GM23248 (cell line): ENCODE measurements around the gene TTC8. TPM values are rescaled to one million over a fixed set of nuclear protein-coding genes. Genes with fewer than 3 reads are reported as not detected.
A peak's percentile ranks its signal among the peaks of the same experiment; 100 is the strongest.
"Not testable (repeated sequence)": the region's sequence is repeated elsewhere in the genome, so short reads cannot be mapped to it uniquely, and the experiment has no call there.

Experiments used
- DNase-seq: peaks from one replicate; pipeline ENCODE4 v3.0.0-alpha.2; 2015
- H2AFZ ChIP-seq: fragments of 200-600 bp; sonication (generic); 2 replicates; pipeline ENCODE4 v1.6.1; 2016; ENCODE audit warnings: antibody characterized with exemption
- H3F3A ChIP-seq: fragments of 200-600 bp; sonication (generic); 2 replicates; pipeline ENCODE4 v1.6.1; 2016; ENCODE audit warnings: mild to moderate bottlenecking, antibody characterized with exemption, mixed run types; ENCODE audit not compliant: insufficient read depth
- H3K27ac ChIP-seq: fragments of 200-600 bp; sonication (generic); 2 replicates; pipeline ENCODE4 v1.5.1; 2016; ENCODE audit warnings: mild to moderate bottlenecking
- H3K27me3 ChIP-seq: fragments of 200-600 bp; sonication (generic); replicated peaks from 2 replicates; pipeline ENCODE4 v1.6.1; 2016; ENCODE audit warnings: mild to moderate bottlenecking; ENCODE audit not compliant: insufficient read depth
- H3K36me3 ChIP-seq: fragments of 200-600 bp; sonication (generic); 2 replicates; pipeline ENCODE4 v1.6.1; 2016; ENCODE audit warnings: low read depth, mild to moderate bottlenecking
- H3K4me1 ChIP-seq: fragments of 200-600 bp; sonication (generic); 2 replicates; pipeline ENCODE4 v1.6.1; 2016; ENCODE audit warnings: mild to moderate bottlenecking; ENCODE audit not compliant: insufficient read depth
- H3K4me2 ChIP-seq: fragments of 200-600 bp; sonication (generic); one replicate; pipeline ENCODE4 v1.6.1; 2016; ENCODE audit warnings: mild to moderate bottlenecking; ENCODE audit not compliant: unreplicated experiment
- H3K4me3 ChIP-seq: fragments of 200-600 bp; sonication (generic); 2 replicates; pipeline ENCODE4 v1.5.1; 2016; ENCODE audit warnings: mild to moderate bottlenecking
- H3K79me2 ChIP-seq: fragments of 200-600 bp; sonication (generic); 2 replicates; pipeline ENCODE4 v1.6.1; 2016; ENCODE audit warnings: mild to moderate bottlenecking; ENCODE audit not compliant: insufficient read depth
- H3K9ac ChIP-seq: fragments of 200-600 bp; sonication (generic); 2 replicates; pipeline ENCODE4 v1.6.1; 2016; ENCODE audit warnings: mild to moderate bottlenecking
- H3K9me2 ChIP-seq: fragments of 200-600 bp; sonication (generic); 2 replicates; pipeline ENCODE4 v1.6.1; 2016; ENCODE audit warnings: mixed run types, mild to moderate bottlenecking, moderate library complexity; ENCODE audit not compliant: insufficient read depth
- H3K9me3 ChIP-seq: fragments of 200-600 bp; sonication (generic); one replicate; pipeline ENCODE4 v1.6.1; 2017; ENCODE audit warnings: low read depth
- H4K20me1 ChIP-seq: fragments of 200-600 bp; sonication (generic); 2 replicates; pipeline ENCODE4 v1.6.0; 2016; ENCODE audit not compliant: insufficient read depth
- EZH2 ChIP-seq: fragments of 200-600 bp; sonication (generic); IDR thresholded peaks from 2 replicates; pipeline ENCODE4 v1.6.1; 2018; ENCODE audit warnings: antibody characterized with exemption, mild to moderate bottlenecking; ENCODE audit not compliant: insufficient read depth, poor library complexity, severe bottlenecking
- EZH2phosphoT487 ChIP-seq: fragments of 200-600 bp; sonication (generic); IDR thresholded peaks from 2 replicates; pipeline ENCODE4 v1.6.1; 2018; ENCODE audit warnings: antibody characterized with exemption, moderate library complexity, mild to moderate bottlenecking, low read depth; ENCODE audit not compliant: insufficient read depth
- WGBS, 2 experiments: methylation state at CpG; one replicate each; pipeline ENCODE4 v1.1.6; 2015 to 2017; ENCODE audit warnings: low lambda C conversion rate in 2 of 2, low coverage in 1 of 2; ENCODE audit errors: missing lambda C conversion rate in 2 of 2; 5-methylcytosine and 5-hydroxymethylcytosine counted together
- in situ Hi-C: fragments of 300-500 bp; cut with MboI; formaldehyde crosslinking; loops from 2 replicates; pipeline ENCODE4 v1.15.0; 2020
- polyA plus RNA-seq: library from polyadenylated mRNA; unstranded; fragments of >200 nt; fragmentation: Nextera tagmentation; extraction: Ambion mirVana; gene quantifications from 2 replicates; pipeline ENCODE4 v1.2.1, GENCODE V29; 2016
- total RNA-seq: library from RNA; depleted of rRNA; stranded (reverse); fragments of >200 nt; shearing (Covaris generic); gene quantifications from 2 replicates; pipeline ENCODE4 v1.2.3, GENCODE V29; 2014

Gene TTC8
- total and polyA plus RNA-seq, 2 experiments from 2014 or later, result 38.3 to 49.4 TPM

DNA sequence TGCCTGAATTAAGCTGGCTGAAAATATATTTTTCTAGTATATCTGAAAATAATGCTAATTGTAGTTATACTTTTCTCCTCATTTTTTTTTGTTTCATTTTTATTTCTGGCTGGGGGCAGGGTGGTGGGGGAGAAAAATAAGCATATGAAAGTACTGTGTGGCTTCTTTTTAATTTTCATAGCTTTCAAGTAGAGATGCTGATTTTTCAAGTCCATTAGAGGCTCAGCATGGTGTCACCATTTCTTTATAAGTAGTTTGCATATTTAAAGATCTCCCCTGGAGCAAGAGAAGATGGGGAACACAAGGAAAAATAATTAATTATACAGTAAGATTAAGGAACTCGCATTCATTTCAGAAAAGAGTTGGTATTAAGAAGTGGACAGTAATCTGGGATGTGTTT lies 27.1 kb downstream of the TTC8 start:
- H3K4me1 ChIP-seq, result peaks cover 34% of the 10 kb centered on the region
- H3K79me2 ChIP-seq, result no peaks in the 10 kb centered on the region
- no peak overlapping the region for H2AFZ ChIP-seq
- WGBS, 2 experiments, result 98 to 100% methylated on average over 1 of the region's 1 CpG
- H3K9me3 ChIP-seq, result no peaks in the 10 kb centered on the region
- peaks cover 9% of the 10 kb centered on the region for H3K36me3 ChIP-seq
- H3F3A ChIP-seq, result peaks cover 8% of the 10 kb centered on the region
- H3K9me2 ChIP-seq, result no peaks in the 10 kb centered on the region
- H4K20me1 ChIP-seq, result no peaks in the 10 kb centered on the region
- H3K4me2 ChIP-seq, result no peak overlapping the region
- DNase-seq, result no peak
- no peaks in the 10 kb centered on the region for H3K27me3 ChIP-seq
- no peak for TF ChIP-seq EZH2phosphoT487
- TF ChIP-seq EZH2, result no peak
- no peak overlapping the region for H3K27ac ChIP-seq
- in situ Hi-C loops, result no loop called here
- H3K4me3 ChIP-seq, result no peak overlapping the region
- H3K9ac ChIP-seq, result no peak overlapping the region

DNA sequence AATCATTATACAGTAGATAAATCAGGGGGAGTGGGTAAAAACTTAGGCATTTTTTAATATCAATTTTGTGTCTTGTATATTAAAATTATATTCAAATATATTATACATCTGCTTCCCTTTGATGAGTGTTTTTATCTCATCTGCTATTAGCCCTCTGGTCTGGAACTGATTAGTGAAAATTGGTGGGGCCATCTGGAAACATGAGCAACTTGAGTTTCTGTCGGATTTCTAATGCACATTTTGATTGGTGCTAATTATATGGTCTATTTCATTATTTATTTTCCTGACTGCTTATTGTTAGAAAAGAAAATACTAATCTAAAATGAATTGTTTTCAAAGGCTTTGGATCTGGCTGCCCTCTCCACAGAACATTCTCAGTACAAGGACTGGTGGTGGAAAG lies 28.2 kb downstream of the TTC8 start:
- Histone ChIP-seq H2AFZ (no peak overlapping the region), H3K27ac (no peak overlapping the region), H4K20me1 (no peaks in the 10 kb centered on the region), H3K9me2 (no peaks in the 10 kb centered on the region), H3K4me3 (no peak overlapping the region), H3K4me2 (no peak overlapping the region), H3K9me3 (no peaks in the 10 kb centered on the region), H3F3A (peaks cover 11% of the 10 kb centered on the region), H3K79me2 (no peaks in the 10 kb centered on the region), H3K9ac (no peak overlapping the region), H3K36me3 (peaks cover 15% of the 10 kb centered on the region), H3K27me3 (no peaks in the 10 kb centered on the region), H3K4me1 (peaks cover 38% of the 10 kb centered on the region)
- in situ Hi-C loops, result no loop called here
- TF ChIP-seq EZH2phosphoT487 (no peak), EZH2 (no peak)
- 19 to 21% methylated on average over 1 of the region's 1 CpG for WGBS, 2 experiments
- DNase-seq, result no peak

DNA sequence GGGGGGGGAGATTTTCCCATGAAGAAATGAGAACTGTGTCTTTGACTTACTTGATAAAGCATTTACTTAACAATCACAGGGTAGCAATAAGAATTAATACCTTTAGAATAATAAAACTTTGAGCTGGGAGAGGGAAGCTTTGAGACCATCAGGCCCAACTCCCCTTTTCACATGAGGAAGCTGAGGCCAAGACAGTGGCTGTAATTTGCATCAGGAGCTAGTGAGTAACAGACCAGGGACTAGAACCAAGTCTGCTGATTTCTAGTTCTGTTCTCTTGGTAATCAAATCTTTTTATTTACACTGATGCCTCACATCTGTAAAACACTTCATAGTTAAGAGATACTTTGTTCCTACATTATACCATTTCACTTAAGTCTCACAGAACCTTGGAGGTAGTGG lies 28.7 kb downstream of the TTC8 start:
- no peak overlapping the region for H3K4me3 ChIP-seq
- H4K20me1 ChIP-seq, result no peaks in the 10 kb centered on the region
- no peak overlapping the region for H2AFZ ChIP-seq
- H3K4me1 ChIP-seq, result peaks cover 35% of the 10 kb centered on the region
- no peak overlapping the region for H3K9ac ChIP-seq
- in situ Hi-C loops, result no loop called here
- H3K27me3 ChIP-seq, result no peaks in the 10 kb centered on the region
- TF ChIP-seq EZH2phosphoT487, result no peak
- no peak for TF ChIP-seq EZH2
- H3F3A ChIP-seq, result peaks cover 11% of the 10 kb centered on the region
- no peak overlapping the region for H3K27ac ChIP-seq
- H3K4me2 ChIP-seq, result no peak overlapping the region
- H3K36me3 ChIP-seq, result peaks cover 16% of the 10 kb centered on the region
- H3K9me3 ChIP-seq, result no peaks in the 10 kb centered on the region
- no peak for DNase-seq
- H3K9me2 ChIP-seq, result no peaks in the 10 kb centered on the region
- H3K79me2 ChIP-seq, result no peaks in the 10 kb centered on the region

DNA sequence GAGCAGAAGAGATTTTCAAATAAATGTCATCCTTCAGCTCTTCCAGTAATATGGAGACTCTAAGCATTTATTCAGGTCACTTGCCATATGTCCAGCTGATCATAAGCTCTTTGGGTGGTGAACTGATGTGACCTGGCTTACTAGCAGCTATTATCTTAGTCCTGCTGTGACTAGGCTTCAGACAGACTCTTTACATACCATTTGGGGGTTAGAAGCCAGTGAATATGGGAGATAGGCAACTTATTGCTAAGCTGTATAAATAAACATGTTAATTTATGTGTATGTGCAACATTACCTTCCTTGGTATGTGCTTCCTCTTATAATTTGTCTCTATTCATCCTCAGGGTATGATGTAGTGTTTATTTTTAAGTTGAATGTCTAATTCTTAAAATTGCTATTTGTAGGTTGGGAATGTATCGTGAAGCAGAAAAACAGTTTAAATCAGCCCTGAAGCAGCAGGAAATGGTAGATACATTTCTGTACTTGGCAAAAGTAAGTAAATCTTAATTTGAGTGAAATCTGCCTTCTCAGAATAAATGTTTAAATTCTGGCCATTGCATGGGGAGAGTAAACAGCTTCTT lies 32.4 kb downstream of the TTC8 start:
- Histone ChIP-seq H3K9me2 (no peaks in the 10 kb centered on the region), H3K36me3 (peaks cover 35% of the 10 kb centered on the region), H3K4me1 (peaks cover 14% of the 10 kb centered on the region; the same call in 1 of the 2 replicates), H2AFZ (no peak overlapping the region), H3K4me2 (no peak overlapping the region), H3K27ac (peak overlapping the region; percentile 9; the same call in 1 of the 2 replicates), H4K20me1 (no peaks in the 10 kb centered on the region), H3K27me3 (no peaks in the 10 kb centered on the region), H3F3A (peaks cover 11% of the 10 kb centered on the region), H3K9me3 (no peaks in the 10 kb centered on the region), H3K79me2 (no peaks in the 10 kb centered on the region), H3K4me3 (no peak overlapping the region), H3K9ac (no peak overlapping the region)
- DNase-seq, result no peak
- in situ Hi-C loops, result no loop called here
- TF ChIP-seq EZH2phosphoT487 (no peak), EZH2 (no peak)
- 64 to 75% methylated on average over 1 of the region's 1 CpG for WGBS, 2 experiments

DNA sequence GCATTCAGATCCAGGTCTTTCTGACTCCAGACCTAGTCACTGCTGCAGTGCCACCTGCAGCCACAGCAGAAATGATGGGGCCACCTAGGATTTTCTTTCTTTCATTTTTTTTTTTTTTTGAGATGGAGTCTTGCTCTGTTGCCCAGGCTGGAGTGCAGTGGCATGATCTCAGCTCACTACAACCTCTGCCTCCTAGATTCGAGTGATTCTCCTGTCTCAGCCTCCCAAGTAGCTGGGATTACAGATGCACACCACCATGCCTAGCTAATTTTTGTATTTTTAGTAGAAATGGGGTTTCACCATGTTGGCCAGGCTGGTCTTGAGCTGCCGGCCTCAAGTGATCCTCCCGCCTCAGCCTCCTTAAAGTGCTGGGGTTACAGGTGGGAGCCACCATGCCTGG lies 33.4 kb downstream of the TTC8 start:
- WGBS, 2 experiments, result 95 to 100% methylated on average over 3 of the region's 3 CpGs
- H3K79me2 ChIP-seq, H3K27me3 ChIP-seq, H3K4me2 ChIP-seq, DNase-seq, H3K9me2 ChIP-seq, in situ Hi-C loops, H4K20me1 ChIP-seq, H3K9ac ChIP-seq, H2AFZ ChIP-seq, H3K4me3 ChIP-seq, H3K27ac ChIP-seq, H3K9me3 ChIP-seq: not testable (repeated sequence)
- Histone ChIP-seq H3K4me1 (peaks cover 14% of the 10 kb centered on the region; the same call in 1 of the 2 replicates), H3F3A (peaks cover 11% of the 10 kb centered on the region), H3K36me3 (peaks cover 38% of the 10 kb centered on the region)

DNA sequence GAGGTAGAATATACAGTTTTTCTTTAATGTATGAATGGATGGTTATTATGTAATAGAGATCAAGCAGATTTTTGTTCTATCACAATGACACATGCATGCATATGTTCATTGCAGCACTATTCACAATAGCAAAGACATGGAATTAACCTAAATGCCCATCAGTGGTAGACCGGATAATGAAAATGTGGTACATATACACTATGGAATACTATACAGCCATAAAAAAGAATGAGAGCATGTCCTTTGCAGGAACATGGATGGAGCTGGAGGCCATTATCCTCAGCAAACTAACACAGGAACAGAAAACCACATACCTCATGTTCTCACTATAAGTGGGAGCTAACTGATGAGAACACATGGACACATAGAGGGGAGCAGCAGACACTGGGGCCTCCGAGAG lies 34.7 kb downstream of the TTC8 start:
- H3K4me2 ChIP-seq, H3K9me3 ChIP-seq, H3K27ac ChIP-seq, H4K20me1 ChIP-seq, H3K79me2 ChIP-seq, H2AFZ ChIP-seq, in situ Hi-C loops, H3K9ac ChIP-seq, H3K9me2 ChIP-seq, H3K4me3 ChIP-seq, H3K27me3 ChIP-seq, DNase-seq: not testable (repeated sequence)
- Histone ChIP-seq H3F3A (peaks cover 11% of the 10 kb centered on the region), H3K4me1 (peaks cover 14% of the 10 kb centered on the region; the same call in 1 of the 2 replicates), H3K36me3 (peaks cover 35% of the 10 kb centered on the region)
- 99 to 100% methylated on average over 2 of the region's 2 CpGs for WGBS, 2 experiments
